ENCODE results near the gene RAB40B. TPM values are rescaled to one million over a fixed set of nuclear protein-coding genes. Genes with fewer than 3 reads are reported as not detected.

Gene RAB40B
- total and polyA plus RNA-seq, 2 of the 13 experiments (the other 11 are each of a cell fraction or from before 2014, with no cell fraction given), result 6.2 to 6.5 TPM

DNA sequence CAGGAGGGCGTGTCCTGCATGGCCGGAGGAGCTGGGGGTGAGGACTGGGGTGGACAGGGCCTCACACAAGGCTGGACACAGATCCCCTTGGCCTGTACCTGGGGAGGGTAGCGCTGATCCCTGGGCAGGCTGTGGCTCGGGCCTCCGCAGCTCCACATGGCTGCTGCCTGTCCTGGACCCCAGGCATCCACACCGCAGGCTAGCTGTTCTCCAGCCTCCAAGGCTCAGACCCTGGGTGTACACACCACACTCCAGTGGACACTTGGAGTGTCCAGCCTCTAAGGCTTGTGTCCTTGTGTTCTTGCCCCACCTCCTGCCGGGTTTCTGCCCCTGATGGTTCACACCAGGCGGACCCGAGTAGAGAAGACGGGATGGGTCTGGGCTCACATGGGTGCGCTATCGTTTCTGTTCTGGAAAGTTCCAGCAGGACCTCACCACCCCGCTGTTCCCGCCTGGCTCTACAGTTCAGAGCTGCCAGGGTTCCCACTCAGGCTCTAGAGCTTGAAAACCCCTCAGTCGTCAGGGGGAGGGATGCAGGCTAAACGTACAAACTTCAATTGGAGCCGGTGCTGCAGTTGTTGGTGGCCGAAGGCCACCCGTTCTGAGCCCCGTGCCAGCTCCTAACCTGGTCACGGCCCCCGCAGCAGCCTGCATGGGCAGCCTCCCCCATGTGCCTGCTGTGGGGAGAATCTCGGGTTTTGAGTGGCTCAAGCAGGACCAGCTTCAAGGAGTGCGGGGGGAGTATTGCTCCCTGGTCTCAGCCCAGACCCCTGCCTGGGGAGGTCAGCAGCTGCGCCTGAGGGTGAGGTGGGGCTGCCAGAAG is 11.4 kb upstream of the RAB40B start (continued):
- TF ChIP-seq, protein P1, sequence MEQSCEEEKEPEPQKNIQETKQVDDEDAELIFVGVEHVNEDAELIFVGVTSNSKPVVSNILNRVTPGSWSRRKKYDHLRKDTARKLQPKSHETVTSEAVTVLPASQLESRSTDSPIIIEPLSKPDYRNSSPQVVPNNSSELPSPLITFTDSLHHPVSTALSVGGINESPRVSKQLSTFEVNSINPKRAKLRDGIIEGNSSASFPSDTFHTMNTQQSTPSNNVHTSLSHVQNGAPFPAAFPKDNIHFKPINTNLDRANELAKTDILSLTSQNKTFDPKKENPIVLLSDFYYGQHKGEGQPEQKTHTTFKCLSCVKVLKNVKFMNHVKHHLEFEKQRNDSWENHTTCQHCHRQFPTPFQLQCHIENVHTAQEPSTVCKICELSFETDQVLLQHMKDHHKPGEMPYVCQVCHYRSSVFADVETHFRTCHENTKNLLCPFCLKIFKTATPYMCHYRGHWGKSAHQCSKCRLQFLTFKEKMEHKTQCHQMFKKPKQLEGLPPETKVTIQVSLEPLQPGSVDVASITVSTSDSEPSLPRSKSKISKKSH (CRISPR knock-in tag; IDR thresholded peaks at IDR 0.05; ENCODE audit: borderline replicate concordance), result peak; percentile 27; the same call in 1 of the 2 replicates
- TF ChIP-seq, protein P2, sequence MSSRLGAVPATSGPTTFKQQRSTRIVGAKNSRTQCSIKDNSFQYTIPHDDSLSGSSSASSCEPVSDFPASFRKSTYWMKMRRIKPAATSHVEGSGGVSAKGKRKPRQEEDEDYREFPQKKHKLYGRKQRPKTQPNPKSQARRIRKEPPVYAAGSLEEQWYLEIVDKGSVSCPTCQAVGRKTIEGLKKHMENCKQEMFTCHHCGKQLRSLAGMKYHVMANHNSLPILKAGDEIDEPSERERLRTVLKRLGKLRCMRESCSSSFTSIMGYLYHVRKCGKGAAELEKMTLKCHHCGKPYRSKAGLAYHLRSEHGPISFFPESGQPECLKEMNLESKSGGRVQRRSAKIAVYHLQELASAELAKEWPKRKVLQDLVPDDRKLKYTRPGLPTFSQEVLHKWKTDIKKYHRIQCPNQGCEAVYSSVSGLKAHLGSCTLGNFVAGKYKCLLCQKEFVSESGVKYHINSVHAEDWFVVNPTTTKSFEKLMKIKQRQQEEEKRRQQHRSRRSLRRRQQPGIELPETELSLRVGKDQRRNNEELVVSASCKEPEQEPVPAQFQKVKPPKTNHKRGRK (CRISPR knock-in tag; IDR thresholded peaks at IDR 0.05), result no peak
- TF ChIP-seq KAT7 (CRISPR knock-in tag; IDR thresholded peaks at IDR 0.05; ENCODE audit: borderline replicate concordance) (no peak), ZBTB8A (CRISPR knock-in tag; IDR thresholded peaks at IDR 0.05; ENCODE audit: borderline replicate concordance, low read depth) (no peak), ZNF274 (CRISPR knock-in tag; IDR thresholded peaks at IDR 0.05) (0 out of 2 replicates have a peak, but pooled peaks have one; percentile 47), ZNF34 (CRISPR knock-in tag; IDR thresholded peaks at IDR 0.05; ENCODE audit: borderline replicate concordance) (0 out of 2 replicates have a peak, but pooled peaks have one; percentile 30), HNRNPL (IDR thresholded peaks at IDR 0.05; ENCODE audit: low read depth, low read length) (0 out of 2 replicates have a peak, but pooled peaks have one; percentile 53), KDM5B (CRISPR knock-in tag; IDR thresholded peaks at IDR 0.05; ENCODE audit: borderline replicate concordance) (peak; percentile 46; the same call in 1 of the 2 replicates), ZFX (CRISPR knock-in tag; IDR thresholded peaks at IDR 0.05; ENCODE audit: low read depth) (peak; percentile 11; the same call in 1 of the 2 replicates), ZNF605 (CRISPR knock-in tag; IDR thresholded peaks at IDR 0.05) (0 out of 2 replicates have a peak, but pooled peaks have one; percentile 35)
- TF ChIP-seq, protein P3, sequence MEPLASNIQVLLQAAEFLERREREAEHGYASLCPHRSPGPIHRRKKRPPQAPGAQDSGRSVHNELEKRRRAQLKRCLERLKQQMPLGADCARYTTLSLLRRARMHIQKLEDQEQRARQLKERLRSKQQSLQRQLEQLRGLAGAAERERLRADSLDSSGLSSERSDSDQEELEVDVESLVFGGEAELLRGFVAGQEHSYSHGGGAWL (CRISPR knock-in tag; IDR thresholded peaks at IDR 0.05), result 0 out of 2 replicates have a peak, but pooled peaks have one; percentile 29
